Lung (tissue), 12 donors: ENCODE measurements around the gene RGMA. TPM values are rescaled to one million over a fixed set of nuclear protein-coding genes. Genes with fewer than 3 reads are reported as not detected.

Experiments used
- ATAC-seq: fragments of 200-7000 bp; cut with Tn5 transposase; one replicate; pipeline ENCODE4 v1.9.1; 2020; ENCODE audit warnings: moderate number of reproducible peaks; ENCODE audit not compliant: insufficient read depth, low FRiP score
- DNase-seq, 3 donors: peaks; one replicate each; pipeline ENCODE4 v3.0.0-alpha.2; 2013 to 2017
- H3K27ac ChIP-seq, 2 donors: one replicate each; pipeline ENCODE4 v1.5.1; 2013; ENCODE audit warnings: mild to moderate bottlenecking in 2 of 2, moderate library complexity in 2 of 2, control low read depth in 1 of 2, inconsistent platforms in 1 of 2, low read depth in 1 of 2, low read length in 1 of 2
- H3K27me3 ChIP-seq, 3 donors: one replicate each; pipeline ENCODE4 v1.5.1; 2013; ENCODE audit warnings: low read length in 2 of 3; ENCODE audit not compliant: control insufficient read depth in 3 of 3, insufficient read depth in 3 of 3
- H3K36me3 ChIP-seq, 4 donors: one replicate each; pipeline ENCODE4 v1.5.1; 2013; ENCODE audit warnings: low read length in 4 of 4, mild to moderate bottlenecking in 1 of 4, moderate library complexity in 1 of 4; ENCODE audit not compliant: control insufficient read depth in 4 of 4, insufficient read depth in 4 of 4
- H3K4me1 ChIP-seq, 5 donors: one replicate each; pipeline ENCODE4 v1.5.1; 2013; ENCODE audit warnings: low read length in 5 of 5, mild to moderate bottlenecking in 2 of 5, moderate library complexity in 1 of 5; ENCODE audit not compliant: control insufficient read depth in 5 of 5, insufficient read depth in 5 of 5
- H3K4me3 ChIP-seq: one replicate; pipeline ENCODE4 v1.5.1; 2013; ENCODE audit warnings: mild to moderate bottlenecking, control low read depth, moderate library complexity
- H3K9ac ChIP-seq, 2 donors: one replicate each; pipeline ENCODE4 v1.5.1; 2013; ENCODE audit warnings: low read length in 2 of 2, control low read depth in 1 of 2; ENCODE audit not compliant: insufficient read depth in 1 of 2
- H3K9me3 ChIP-seq, 4 donors: one replicate each; pipeline ENCODE4 v1.5.1; 2013; ENCODE audit warnings: low read length in 3 of 4, mild to moderate bottlenecking in 1 of 4, moderate library complexity in 1 of 4; ENCODE audit not compliant: control insufficient read depth in 4 of 4, insufficient read depth in 3 of 4
- CTCF ChIP-seq: IDR thresholded peaks from 2 replicates; pipeline ENCODE4 v1.5.1; 2012; ENCODE audit warnings: mild to moderate bottlenecking; ENCODE audit errors: control extremely low read depth, extremely low read depth
- WGBS, 2 donors: extraction: QIAGEN DNeasy Blood & Tissue Kit; methylation state at CpG; one replicate each; pipeline ENCODE4 v1.1.7; 2013; 5-methylcytosine and 5-hydroxymethylcytosine counted together
- polyA plus RNA-seq, 2 donors: library from polyadenylated mRNA; stranded (reverse); fragments of 200-250 nt; gene quantifications; one replicate each; pipeline ENCODE4 v1.2.1, GENCODE V29; 2013
- total RNA-seq, 2 donors: library from RNA; depleted of rRNA in 1 of 2; stranded (reverse); fragments of >200 nt in 1 of 2; gene quantifications; one replicate each; pipeline ENCODE4 v1.2.1, GENCODE V29; 2014 to 2021
- donor health status: control.
- donor health status: control.
- donor health status: Bipolar disorder and iron deficiency.
- donor health status: healthy.
- donor health status: DM: yes; HTN: yes; CAD: no.

The RGMA gene
- total and polyA plus RNA-seq, 4 donors = 2.3 to 11.3 (median 5.0) TPM

- no peak for TF ChIP-seq CTCF
Observed at GRCh38 chr15:93036951-93037819, 51.8 kb downstream of the RGMA start.

GRCh38 chr15:93035953-93036810 is 52.8 kb downstream of the RGMA start:
- DNase-seq (peak; percentile 53 to 65 (median 57)), ATAC-seq (no peak)
- no peak overlapping the region for H3K4me3 ChIP-seq
- no peaks in the 10 kb centered on the region for H3K27me3 ChIP-seq
- TF ChIP-seq CTCF = peak; percentile 20
- 46 to 50% methylated on average over 31 to 32 of the region's 32 CpGs for WGBS, 2 donors
- no peaks in the 10 kb centered on the region for H3K36me3 ChIP-seq
- H3K4me1 ChIP-seq = peaks cover 0 to 6% (median 4%) of the 10 kb centered on the region in 5 donors
- H3K9me3 ChIP-seq = no peaks in the 10 kb centered on the region
- H3K27ac ChIP-seq = no peak overlapping the region
- H3K9ac ChIP-seq = no peak overlapping the region

More at GRCh38 chr15:93036951-93037819, 51.8 kb downstream of the RGMA start:
- Histone ChIP-seq H3K36me3 (no peaks in the 10 kb centered on the region), H3K4me3 (no peak overlapping the region), H3K27ac (no peak overlapping the region), H3K9me3 (no peaks in the 10 kb centered on the region), H3K9ac (peak overlapping the region in 1 of 2 donors; percentile 7), H3K27me3 (no peaks in the 10 kb centered on the region), H3K4me1 (peaks cover 0 to 6% (median 4%) of the 10 kb centered on the region in 5 donors)
- 56 to 71% methylated on average over 29 of the region's 29 CpGs for WGBS, 2 donors
- peak; percentile 14 for ATAC-seq
- peak; percentile 60 to 76 (median 73) for DNase-seq

- H3K4me3 ChIP-seq = no peak overlapping the region
- H3K27me3 ChIP-seq = no peaks in the 10 kb centered on the region
- H3K9ac ChIP-seq = no peak overlapping the region
- no peaks in the 10 kb centered on the region for H3K36me3 ChIP-seq
- DNase-seq = no peak
- peaks cover 0 to 9% (median 6%) of the 10 kb centered on the region in 5 donors for H3K4me1 ChIP-seq
- no peak overlapping the region for H3K27ac ChIP-seq
- no peaks in the 10 kb centered on the region for H3K9me3 ChIP-seq
- ATAC-seq = no peak
- no peak for TF ChIP-seq CTCF
- 80 to 83% methylated on average over 18 of the region's 18 CpGs for WGBS, 2 donors
Observed at GRCh38 chr15:93035092-93035915, 53.7 kb downstream of the RGMA start.
